ENCODE data around the gene KCNMB4.

GRCh38 chr12:70430400-70430799, 64.3 kb downstream of the KCNMB4 start:
- TF ChIP-seq CTCF (conservative IDR thresholded peaks at IDR 0.05) (no peak), ZFX (IDR thresholded peaks at IDR 0.05) (no peak)
